HepG2 (cell line): ENCODE measurements around the gene HDGF. TPM values are rescaled to one million over a fixed set of nuclear protein-coding genes. Genes with fewer than 3 reads are reported as not detected.
"Not testable (repeated sequence)": the region's sequence is repeated elsewhere in the genome, so short reads cannot be mapped to it uniquely, and the experiment has no call there.

ENCODE experiments used
- ATAC-seq: fragments of 200-7000 bp; cut with Tn5 transposase; 3 replicates; pipeline ENCODE4 v1.9.1; 2020; ENCODE audit warnings: mild to moderate bottlenecking, moderate library complexity
- BruUV-seq: library from RNA; stranded (reverse); fragments of 400-500 nt; replicated peaks from 2 replicates; lab custom pipeline; 2021; lab: Mats Ljungman, UMichigan
- CTCF ChIA-PET: fragments of 300-600 bp; formaldehyde crosslinking; extraction: SDS; loops from one replicate; lab custom pipeline; 2021; ENCODE audit warnings: low total read pairs, inconsistent platforms, low intra/inter-chr PET ratio; lab: Yijun Ruan, JAX
- POLR2A ChIA-PET: fragments of 350-600 bp; sonication (Branson Sonifier 250); formaldehyde crosslinking; loops from one replicate; lab custom pipeline; 2020; ENCODE audit warnings: antibody characterized with exemption, inconsistent platforms; lab: Yijun Ruan, JAX
- DNase-seq: peaks from one replicate; pipeline ENCODE4 v3.0.0-alpha.2; 2015; ENCODE audit warnings: low spot score
- FAIRE-seq: peaks from 3 replicates; lab custom pipeline; 2011; peaks lifted over from hg19 to GRCh38; lab: Jason Lieb, UNC
- H2AFZ ChIP-seq: one replicate; pipeline ENCODE4 v1.6.1; 2011; ENCODE audit warnings: low read length, inconsistent platforms
- H3K27ac ChIP-seq: fragments of 300-600 bp; 3 replicates; pipeline ENCODE4 v1.8.0; 2011; ENCODE audit warnings: mixed run types, mild to moderate bottlenecking, mixed read lengths, low read length, inconsistent platforms; ENCODE audit not compliant: insufficient read depth; ENCODE audit errors: extremely low read length
- H3K27me3 ChIP-seq, 2 experiments: fragments of 200-600 bp in 1 of 2; 2 replicates in 1 of 2; 3 replicates in 1 of 2; pipeline versions ENCODE4 v1.6.0 to v1.8.0; 2011; ENCODE audit warnings: low read length in 2 of 2, mild to moderate bottlenecking in 2 of 2, moderate library complexity in 2 of 2, inconsistent platforms in 1 of 2; ENCODE audit not compliant: insufficient read depth in 2 of 2, control insufficient read depth in 1 of 2
- H3K36me3 ChIP-seq, 2 experiments: fragments of 200-600 bp in 1 of 2; replicated peaks in 1 of 2; 2 replicates in 1 of 2; 3 replicates in 1 of 2; pipeline versions ENCODE4 v1.5.1 to v1.8.0; 2011; ENCODE audit warnings: low read length in 2 of 2, inconsistent platforms in 1 of 2; ENCODE audit not compliant: insufficient read depth in 2 of 2, control insufficient read depth in 1 of 2
- H3K4me1 ChIP-seq: 2 replicates; pipeline ENCODE4 v1.5.1; 2012; ENCODE audit warnings: low read length, inconsistent platforms; ENCODE audit not compliant: insufficient read depth
- H3K4me2 ChIP-seq: 2 replicates; pipeline ENCODE4 v1.6.0; 2011; ENCODE audit warnings: low read depth, low read length, inconsistent platforms
- H3K4me3 ChIP-seq, 3 experiments: fragments of 200-600 bp in 1 of 3; sonication (generic), shearing (Covaris generic) in 1 of 3; replicated peaks in 1 of 3; 2 replicates each; pipeline ENCODE4 v1.5.1; 2011 to 2016; ENCODE audit warnings: low read length in 3 of 3, inconsistent platforms in 2 of 3, low read depth in 2 of 3, mild to moderate bottlenecking in 2 of 3, control low read depth in 1 of 3, mixed read lengths in 1 of 3; ENCODE audit not compliant: insufficient read depth in 1 of 3
- H3K79me2 ChIP-seq: one replicate; pipeline ENCODE4 v1.6.1; 2011; ENCODE audit warnings: low read length, inconsistent platforms; ENCODE audit not compliant: insufficient read depth
- H3K9ac ChIP-seq: 2 replicates; pipeline ENCODE4 v1.6.0; 2011; ENCODE audit warnings: mild to moderate bottlenecking, low read depth, low read length, inconsistent platforms; ENCODE audit not compliant: insufficient read depth
- H3K9me3 ChIP-seq: 2 replicates; pipeline ENCODE4 v1.5.1; 2012; ENCODE audit warnings: mild to moderate bottlenecking, low read length
- H4K20me1 ChIP-seq: 2 replicates; pipeline ENCODE4 v1.6.0; 2011; ENCODE audit warnings: inconsistent platforms, mild to moderate bottlenecking, low read length, moderate library complexity; ENCODE audit not compliant: insufficient read depth
- SMAD9 ChIP-seq: sonication (generic); formaldehyde crosslinking; IDR thresholded peaks from 2 replicates; pipeline ENCODE4 v1.5.1; 2020; ENCODE audit warnings: mild to moderate bottlenecking, missing genetic modification reagents
- ZC3H4 ChIP-seq: sonication (generic); formaldehyde crosslinking; IDR thresholded peaks from 2 replicates; pipeline ENCODE4 v1.4.0; 2020; ENCODE audit warnings: missing genetic modification reagents, borderline replicate concordance
- ZKSCAN8 ChIP-seq: IDR thresholded peaks from 2 replicates; pipeline ENCODE4 v1.6.1; 2016; ENCODE audit warnings: borderline replicate concordance, missing genetic modification reagents, missing compliant biosample characterization
- ZNF274 ChIP-seq: sonication (generic); formaldehyde crosslinking; IDR thresholded peaks from 2 replicates; pipeline ENCODE4 v1.5.1; 2020; ENCODE audit warnings: mild to moderate bottlenecking, missing genetic modification reagents
- ZNF501 ChIP-seq: sonication (generic); formaldehyde crosslinking; IDR thresholded peaks from 2 replicates; pipeline ENCODE4 v1.5.1; 2020; ENCODE audit warnings: mild to moderate bottlenecking, moderate library complexity, missing genetic modification reagents
- ZNF605 ChIP-seq: sonication (generic); formaldehyde crosslinking; IDR thresholded peaks from 2 replicates; pipeline ENCODE4 v1.8.0; 2022; ENCODE audit warnings: mild to moderate bottlenecking, missing genetic modification reagents
- WGBS: methylation state at CpG from one replicate; pipeline ENCODE4 v1.1.6; 2017; ENCODE audit warnings: low lambda C conversion rate; 5-methylcytosine and 5-hydroxymethylcytosine counted together
- in situ Hi-C: cut with HindIII; loops from 2 replicates; pipeline ENCODE4 v1.10.0; 2017; ENCODE audit warnings: low pct_unique_long_range_greater_than_20kb; ENCODE audit not compliant: extremely low pct_ligation_motif_present
- intact Hi-C: fragments of 100-400 bp; cut with micrococcal nuclease; formaldehyde crosslinking; loops from one replicate; pipeline ENCODE4 v1.10.0; 2022; ENCODE audit not compliant: unreplicated experiment
- polyA plus RNA-seq, 8 experiments: library from polyadenylated mRNA; depleted of rRNA in 3 of 8; stranded (reverse) in 7 of 8; unstranded in 1 of 8; fragments of >200 nt; fragmentation: Illumina TruSeq in 4 of 8; extraction: Trizol in 4 of 8; gene quantifications; 2 replicates each; pipeline versions ENCODE4 v1.2.1 to v1.2.3, GENCODE V29; 2011 to 2016; ENCODE audit warnings: low read depth in 4 of 8, missing spikeins in 1 of 8, mixed read lengths in 1 of 8; ENCODE audit not compliant: insufficient read depth in 1 of 8
- total RNA-seq, 5 experiments: library from RNA; depleted of rRNA; stranded (reverse); fragments of >200 nt; fragmentation: Illumina TruSeq; extraction: Trizol; gene quantifications; 2 replicates each; pipeline ENCODE4 v1.2.3, GENCODE V29; 2016; ENCODE audit warnings: low read depth in 1 of 5
- TF ChIP-seq, protein P1 (sequence below): sonication (generic); formaldehyde crosslinking; IDR thresholded peaks from 2 replicates; pipeline ENCODE4 v1.4.0; 2020; ENCODE audit warnings: missing genetic modification reagents
- TF ChIP-seq, protein P2 (sequence below), 2 experiments: sonication (generic) in 1 of 2; formaldehyde crosslinking in 1 of 2; IDR thresholded peaks; 2 replicates each; pipeline versions ENCODE4 v1.6.1 to v1.9.0; 2014 to 2022; ENCODE audit warnings: antibody characterized with exemption in 1 of 2, borderline replicate concordance in 1 of 2, inconsistent platforms in 1 of 2, low read depth in 1 of 2, missing genetic modification reagents in 1 of 2

HDGF gene
- total and polyA plus RNA-seq, 2 of the 13 experiments (the other 11 are each of a cell fraction or from before 2014, with no cell fraction given): 156 to 196 TPM

DNA sequence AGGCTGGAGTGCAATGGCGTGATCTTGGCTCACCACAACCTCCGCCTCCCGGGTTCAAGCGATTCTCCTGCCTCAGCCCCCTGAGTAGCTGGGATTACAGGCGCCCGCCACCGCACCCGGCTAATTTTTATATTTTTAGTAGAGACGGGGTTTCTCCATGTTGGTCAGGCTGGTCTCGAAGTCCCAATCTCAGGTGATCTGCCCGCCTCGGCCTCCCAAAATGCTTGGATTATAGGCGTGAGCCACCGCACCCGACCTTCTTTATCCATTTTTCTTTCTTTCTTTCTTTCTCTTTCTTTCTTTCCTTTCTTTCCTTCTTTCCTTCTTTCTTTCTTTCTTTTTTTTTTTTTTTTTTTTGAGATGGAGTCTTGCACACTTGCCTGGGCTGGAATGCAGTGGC lies 13.7 kb upstream of the HDGF start:
- POLR2A ChIA-PET: interaction anchor here (2.5 to 6.5 kb wide), 3 partner anchors 13 to 37 kb away, joined by 8 to 125 read pairs (median 100); partner anchors contain the start of genes HDGF, ISG20L2, METTL25B and MRPL24
- not testable (repeated sequence) for H3K9me3 ChIP-seq

DNA sequence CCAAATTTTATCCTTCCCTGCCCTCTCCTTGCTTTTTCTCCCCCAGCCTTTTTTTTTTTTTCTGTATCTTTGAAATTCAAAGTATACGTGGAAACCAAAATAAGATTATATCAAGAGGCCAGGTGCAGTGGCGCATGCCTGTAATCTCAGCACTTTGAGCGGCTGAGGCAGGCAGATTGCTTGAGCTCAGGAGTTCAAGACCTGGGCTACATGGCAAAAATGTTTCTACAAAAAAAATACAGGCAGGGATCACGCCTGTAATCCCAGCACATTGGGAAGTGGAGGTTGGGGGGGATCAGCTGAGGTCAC lies 9.3 kb upstream of the HDGF start:
- H3K4me1 ChIP-seq: peaks cover 3% of the 10 kb centered on the region
- H2AFZ ChIP-seq: no peak overlapping the region
- no peaks in the 10 kb centered on the region for H3K36me3 ChIP-seq
- H3K79me2 ChIP-seq: no peaks in the 10 kb centered on the region
- no peaks in the 10 kb centered on the region for H3K27me3 ChIP-seq
- no peaks in the 10 kb centered on the region for H3K9me3 ChIP-seq
- no peak overlapping the region for H3K27ac ChIP-seq
- FAIRE-seq (no peak), ATAC-seq (no peak), DNase-seq (no peak)
- no TSS peak for BruUV-seq
- H3K4me3 ChIP-seq: no peak overlapping the region
- in situ Hi-C loops (no loop called here), intact Hi-C loops (no loop called here)
- H3K9ac ChIP-seq: no peak overlapping the region
- ChIA-PET CTCF (no interaction called here), POLR2A (interaction anchor here (1.1 kb wide), 1 partner anchor 9 kb away, joined by 5 read pairs; the partner anchor contains the start of gene HDGF)
- WGBS: 86% methylated on average over 4 of the region's 4 CpGs
- H4K20me1 ChIP-seq: no peaks in the 10 kb centered on the region
- no peak overlapping the region for H3K4me2 ChIP-seq
- TF ChIP-seq ZNF501 (CRISPR knock-in tag) (no peak), ZNF605 (CRISPR knock-in tag) (no peak), ZKSCAN8 (no peak), ZNF274 (CRISPR knock-in tag) (no peak), SMAD9 (CRISPR knock-in tag) (no peak), ZC3H4 (CRISPR knock-in tag) (no peak)
- TF ChIP-seq, protein P1, sequence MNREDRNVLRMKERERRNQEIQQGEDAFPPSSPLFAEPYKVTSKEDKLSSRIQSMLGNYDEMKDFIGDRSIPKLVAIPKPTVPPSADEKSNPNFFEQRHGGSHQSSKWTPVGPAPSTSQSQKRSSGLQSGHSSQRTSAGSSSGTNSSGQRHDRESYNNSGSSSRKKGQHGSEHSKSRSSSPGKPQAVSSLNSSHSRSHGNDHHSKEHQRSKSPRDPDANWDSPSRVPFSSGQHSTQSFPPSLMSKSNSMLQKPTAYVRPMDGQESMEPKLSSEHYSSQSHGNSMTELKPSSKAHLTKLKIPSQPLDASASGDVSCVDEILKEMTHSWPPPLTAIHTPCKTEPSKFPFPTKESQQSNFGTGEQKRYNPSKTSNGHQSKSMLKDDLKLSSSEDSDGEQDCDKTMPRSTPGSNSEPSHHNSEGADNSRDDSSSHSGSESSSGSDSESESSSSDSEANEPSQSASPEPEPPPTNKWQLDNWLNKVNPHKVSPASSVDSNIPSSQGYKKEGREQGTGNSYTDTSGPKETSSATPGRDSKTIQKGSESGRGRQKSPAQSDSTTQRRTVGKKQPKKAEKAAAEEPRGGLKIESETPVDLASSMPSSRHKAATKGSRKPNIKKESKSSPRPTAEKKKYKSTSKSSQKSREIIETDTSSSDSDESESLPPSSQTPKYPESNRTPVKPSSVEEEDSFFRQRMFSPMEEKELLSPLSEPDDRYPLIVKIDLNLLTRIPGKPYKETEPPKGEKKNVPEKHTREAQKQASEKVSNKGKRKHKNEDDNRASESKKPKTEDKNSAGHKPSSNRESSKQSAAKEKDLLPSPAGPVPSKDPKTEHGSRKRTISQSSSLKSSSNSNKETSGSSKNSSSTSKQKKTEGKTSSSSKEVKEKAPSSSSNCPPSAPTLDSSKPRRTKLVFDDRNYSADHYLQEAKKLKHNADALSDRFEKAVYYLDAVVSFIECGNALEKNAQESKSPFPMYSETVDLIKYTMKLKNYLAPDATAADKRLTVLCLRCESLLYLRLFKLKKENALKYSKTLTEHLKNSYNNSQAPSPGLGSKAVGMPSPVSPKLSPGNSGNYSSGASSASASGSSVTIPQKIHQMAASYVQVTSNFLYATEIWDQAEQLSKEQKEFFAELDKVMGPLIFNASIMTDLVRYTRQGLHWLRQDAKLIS (CRISPR knock-in tag): no peak
- TF ChIP-seq, protein P2, sequence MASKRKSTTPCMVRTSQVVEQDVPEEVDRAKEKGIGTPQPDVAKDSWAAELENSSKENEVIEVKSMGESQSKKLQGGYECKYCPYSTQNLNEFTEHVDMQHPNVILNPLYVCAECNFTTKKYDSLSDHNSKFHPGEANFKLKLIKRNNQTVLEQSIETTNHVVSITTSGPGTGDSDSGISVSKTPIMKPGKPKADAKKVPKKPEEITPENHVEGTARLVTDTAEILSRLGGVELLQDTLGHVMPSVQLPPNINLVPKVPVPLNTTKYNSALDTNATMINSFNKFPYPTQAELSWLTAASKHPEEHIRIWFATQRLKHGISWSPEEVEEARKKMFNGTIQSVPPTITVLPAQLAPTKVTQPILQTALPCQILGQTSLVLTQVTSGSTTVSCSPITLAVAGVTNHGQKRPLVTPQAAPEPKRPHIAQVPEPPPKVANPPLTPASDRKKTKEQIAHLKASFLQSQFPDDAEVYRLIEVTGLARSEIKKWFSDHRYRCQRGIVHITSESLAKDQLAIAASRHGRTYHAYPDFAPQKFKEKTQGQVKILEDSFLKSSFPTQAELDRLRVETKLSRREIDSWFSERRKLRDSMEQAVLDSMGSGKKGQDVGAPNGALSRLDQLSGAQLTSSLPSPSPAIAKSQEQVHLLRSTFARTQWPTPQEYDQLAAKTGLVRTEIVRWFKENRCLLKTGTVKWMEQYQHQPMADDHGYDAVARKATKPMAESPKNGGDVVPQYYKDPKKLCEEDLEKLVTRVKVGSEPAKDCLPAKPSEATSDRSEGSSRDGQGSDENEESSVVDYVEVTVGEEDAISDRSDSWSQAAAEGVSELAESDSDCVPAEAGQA (IDR thresholded peaks at IDR 0.05; ENCODE audit: low read depth): no peak
- TF ChIP-seq, protein P2 (CRISPR knock-in tag; IDR thresholded peaks at IDR 0.05; ENCODE audit: borderline replicate concordance): no peak

More for the DNA sequence above, 13.7 kb upstream of the HDGF start:
- H3K27me3 ChIP-seq, H2AFZ ChIP-seq, ATAC-seq, H3K4me3 ChIP-seq, intact Hi-C loops, H4K20me1 ChIP-seq, BruUV-seq, CTCF ChIA-PET, H3K27ac ChIP-seq, H3K4me2 ChIP-seq, DNase-seq, FAIRE-seq, H3K36me3 ChIP-seq, H3K9ac ChIP-seq: not testable (repeated sequence)
- WGBS: 96% methylated on average over 15 of the region's 15 CpGs
- Histone ChIP-seq H3K4me1 (peaks cover 28% of the 10 kb centered on the region), H3K79me2 (peaks cover 32% of the 10 kb centered on the region)
- in situ Hi-C loops: loop anchor here (5.0 kb wide), 1 partner anchor 38 kb away; the partner anchor contains the start of genes ISG20L2 and METTL25B
